NCI-H2227 (cell line): ENCODE data around the gene DTYMK.
"Not testable (repeated sequence)": the region's sequence is repeated elsewhere in the genome, so short reads cannot be mapped to it uniquely, and the experiment has no call there.

ENCODE experiments used
- DNase-seq: peaks from one replicate; lab custom pipeline; 2025; ENCODE audit not compliant: unreplicated experiment; lab: John Stamatoyannopoulos, UW

The DTYMK gene, protein sequence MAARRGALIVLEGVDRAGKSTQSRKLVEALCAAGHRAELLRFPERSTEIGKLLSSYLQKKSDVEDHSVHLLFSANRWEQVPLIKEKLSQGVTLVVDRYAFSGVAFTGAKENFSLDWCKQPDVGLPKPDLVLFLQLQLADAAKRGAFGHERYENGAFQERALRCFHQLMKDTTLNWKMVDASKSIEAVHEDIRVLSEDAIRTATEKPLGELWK

DNA sequence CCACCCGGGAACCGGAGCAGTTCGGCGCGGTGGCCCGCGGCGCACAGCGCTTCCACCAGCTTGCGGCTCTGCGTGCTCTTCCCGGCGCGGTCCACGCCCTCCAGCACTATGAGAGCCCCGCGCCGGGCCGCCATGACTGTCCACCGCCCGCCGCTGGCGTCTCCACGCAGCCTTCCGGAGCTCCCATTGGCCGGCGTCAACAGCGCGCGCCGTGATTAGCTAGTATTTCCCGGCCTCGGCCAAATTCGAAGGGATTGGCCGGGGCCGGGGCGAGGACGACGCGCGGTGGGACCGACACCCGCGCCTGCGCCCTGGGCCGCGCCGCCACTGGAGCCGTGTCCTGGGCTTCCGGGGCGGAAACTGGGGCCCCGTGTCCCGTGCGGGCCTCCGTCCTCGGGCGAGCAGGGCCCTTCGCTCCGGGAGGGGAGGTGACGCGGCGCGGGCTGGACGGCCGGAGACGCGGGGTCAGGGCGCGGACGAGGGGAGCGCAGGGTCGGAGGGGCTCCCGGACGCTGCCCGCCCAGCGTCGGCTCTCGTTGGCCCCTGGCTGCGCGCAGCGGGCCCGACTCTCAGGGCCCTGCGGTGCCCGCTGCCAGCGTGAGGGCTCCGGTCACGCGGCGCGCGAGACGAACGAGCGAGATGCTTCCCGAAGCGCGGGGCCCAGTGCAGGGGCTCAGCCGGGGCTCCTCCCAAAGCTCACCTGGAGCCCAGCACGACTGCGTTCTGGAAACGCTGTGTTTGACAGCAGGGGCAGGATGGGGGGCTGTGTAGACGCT is at the start of gene DTYMK:
TSS of gene DTYMK (minus strand) at position 166 of the 776 bp plus-strand sequence. CDS start at position 134, 32 bp downstream.
- DNase-seq, result peak; percentile 98

DNA sequence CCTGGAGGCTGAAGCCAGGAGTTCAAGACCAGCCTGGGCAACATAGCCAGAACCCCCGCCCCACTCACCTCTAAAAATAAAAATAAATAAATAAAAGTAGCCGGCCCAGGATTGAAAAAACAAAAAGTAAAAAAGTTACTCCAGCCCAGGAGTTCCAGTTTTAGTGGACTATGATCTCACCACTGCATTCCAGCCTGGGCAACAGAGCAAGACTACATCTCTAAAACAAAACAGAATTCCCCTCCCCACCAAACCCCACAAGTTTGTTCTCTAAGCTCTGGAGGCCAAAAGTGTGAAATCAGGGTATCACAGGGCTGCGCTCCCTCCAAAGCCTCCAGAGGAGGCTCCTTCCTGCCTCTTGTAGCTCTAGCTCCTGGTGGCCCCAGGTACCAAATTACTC is 49.5 kb upstream of the DTYMK start:
- DNase-seq, result no peak

DNA sequence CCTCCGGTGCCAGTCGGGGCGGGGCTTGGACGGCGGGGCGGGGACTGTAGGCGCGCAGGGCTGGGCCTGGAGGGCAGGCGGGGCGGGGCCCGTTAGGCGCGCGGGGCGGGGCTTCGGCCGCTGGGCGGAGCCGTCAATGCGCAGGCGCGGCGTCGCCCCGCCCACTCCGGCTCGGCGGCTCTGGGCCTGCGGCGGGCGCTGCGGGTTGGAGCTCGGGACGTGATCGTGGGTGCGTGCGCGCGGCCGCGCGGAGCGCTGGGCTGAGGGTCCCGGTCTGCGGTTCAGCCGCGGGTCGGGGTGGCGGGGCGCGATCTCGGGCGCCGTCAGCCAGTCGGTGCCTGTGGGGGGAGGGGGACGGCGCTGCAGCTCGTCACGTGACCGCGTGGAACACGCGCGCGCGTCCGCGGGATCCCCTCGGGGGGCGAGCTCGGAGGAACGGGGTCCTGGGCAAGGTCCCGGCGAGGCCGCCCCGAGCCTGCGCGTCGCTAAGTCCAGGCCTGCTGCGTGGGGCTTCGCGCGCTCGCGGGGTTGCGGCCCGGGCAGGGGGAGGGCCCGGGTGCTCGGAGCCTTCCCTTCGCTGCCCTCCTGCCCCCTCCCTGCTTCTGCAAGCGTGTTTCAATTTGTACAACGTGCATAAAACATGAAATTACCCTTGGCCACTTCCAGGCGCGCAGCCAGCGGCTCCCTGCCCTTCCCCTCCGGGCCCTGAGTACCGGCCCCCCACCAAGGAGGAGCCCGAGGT is 48.0 kb upstream of the DTYMK start, which contains the start of gene D2HGDH:
TSS of gene D2HGDH (plus strand) at position 164 of the 742 bp plus-strand sequence. CDS start 595 bp downstream, outside the sequence.
- DNase-seq, result peak; percentile 93

DNA sequence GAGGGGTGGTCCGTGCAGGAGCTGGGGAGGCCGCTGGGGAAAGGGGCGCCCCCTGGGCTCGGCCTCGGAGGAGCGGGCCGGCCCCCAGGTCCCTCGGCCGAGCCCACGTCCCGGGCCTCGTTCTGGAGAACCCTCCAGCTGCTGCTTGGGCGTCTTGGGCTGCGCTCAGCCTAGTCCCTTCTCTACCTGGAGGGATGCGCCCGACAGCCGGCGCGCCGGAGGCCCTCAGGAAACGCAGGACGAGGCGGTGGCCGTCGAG is 47.5 kb upstream of the DTYMK start:
- DNase-seq, result no peak

DNA sequence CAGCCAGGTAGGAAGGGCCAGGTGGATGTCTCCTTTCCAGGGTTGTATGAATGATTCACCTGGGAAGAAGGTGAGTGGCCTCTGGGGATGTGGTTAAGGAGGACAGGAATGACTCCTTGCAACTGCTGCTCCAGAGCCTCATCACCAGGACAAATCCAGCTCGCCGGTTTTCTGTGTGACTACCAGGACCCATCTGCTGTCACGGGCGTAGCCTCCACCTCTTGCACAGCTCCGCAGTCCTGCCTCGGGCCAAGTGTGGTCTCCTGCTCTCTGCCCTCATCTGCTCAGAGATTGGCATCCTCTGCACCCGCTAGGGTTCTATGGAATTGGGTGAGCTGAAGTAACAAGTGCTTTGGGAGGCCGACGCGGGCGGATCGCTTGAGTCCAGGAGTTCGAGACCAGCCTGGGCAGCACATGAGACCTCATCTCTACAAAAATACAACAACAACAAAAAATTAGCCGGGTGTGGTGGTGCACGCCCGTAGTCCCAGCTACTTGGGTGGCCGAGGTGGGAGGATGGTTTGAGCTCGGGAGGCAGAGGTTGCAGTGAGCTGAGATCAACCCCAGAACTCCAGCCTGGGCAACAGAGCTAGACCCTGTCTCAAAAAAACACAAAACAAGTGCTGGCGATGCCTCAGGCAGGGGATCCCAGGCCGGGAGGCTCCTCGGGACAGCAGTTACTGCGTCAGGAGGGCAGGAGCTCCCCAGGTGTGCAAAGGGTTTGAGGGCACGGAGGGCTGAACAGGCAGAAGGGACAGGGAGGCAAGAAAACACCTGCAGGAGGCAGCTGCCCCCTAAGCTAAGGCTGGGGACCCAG is 47.0 kb upstream of the DTYMK start:
- no peak for DNase-seq

DNA sequence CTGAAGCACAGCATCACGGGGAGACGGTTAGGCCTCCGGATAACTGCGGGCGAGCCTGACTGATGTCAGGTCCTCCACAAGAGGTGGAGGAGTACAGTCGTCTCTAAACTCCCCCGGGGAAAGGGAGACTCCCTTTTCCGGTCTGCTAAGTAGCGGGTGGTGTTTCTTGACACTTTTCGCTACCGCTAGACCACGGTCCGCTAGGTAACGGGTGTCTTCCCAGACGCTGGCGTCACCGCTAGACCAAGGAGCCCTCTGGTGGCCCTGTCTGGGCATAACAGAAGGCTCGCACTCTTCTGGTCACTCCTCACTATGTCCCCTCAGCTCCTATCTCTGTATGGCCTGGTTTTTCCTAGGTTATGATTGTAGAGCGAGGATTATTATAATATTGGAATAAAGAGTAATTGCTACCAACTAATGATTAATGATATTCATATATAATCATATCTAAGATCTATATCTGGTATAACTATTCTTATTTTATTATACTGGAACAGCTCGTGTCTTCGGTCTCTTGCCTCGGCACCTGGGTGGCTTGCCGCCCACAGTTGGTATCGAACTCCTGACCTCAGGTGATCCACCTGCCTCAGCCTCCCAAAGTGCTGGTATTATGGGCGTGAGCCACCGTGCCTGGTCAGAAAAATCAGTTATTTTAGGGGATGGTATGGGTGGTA is 46.0 kb upstream of the DTYMK start:
- DNase-seq, result not testable (repeated sequence)

DNA sequence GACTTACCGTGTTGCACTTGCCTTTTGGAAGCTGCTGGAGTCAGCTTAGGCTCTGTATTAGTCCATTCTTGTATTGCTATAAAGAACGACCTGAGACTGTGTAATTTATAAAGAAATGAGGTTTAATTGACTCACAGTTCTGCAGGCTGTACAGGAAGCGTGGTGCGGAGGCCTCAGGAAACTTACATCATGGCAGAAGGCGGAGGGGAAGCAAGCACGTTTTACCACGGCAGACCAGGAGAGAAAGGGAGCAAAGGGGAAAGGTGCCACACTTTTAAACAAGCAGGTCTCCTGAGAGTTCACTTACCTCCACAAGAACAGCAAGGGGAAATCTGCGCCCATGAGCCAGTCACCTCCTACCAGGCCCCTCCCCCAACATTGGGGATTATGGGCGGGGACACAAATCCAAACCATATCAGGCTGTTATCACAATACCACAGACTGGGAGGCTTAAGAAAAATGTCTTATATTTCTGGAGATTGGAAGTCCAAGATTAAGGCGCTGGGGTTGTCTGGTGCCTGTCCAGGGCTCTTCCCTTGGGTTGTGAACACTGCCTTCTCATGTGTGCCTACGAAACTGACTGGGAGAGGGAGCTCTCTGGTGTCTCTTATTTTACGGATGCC is 44.2 kb upstream of the DTYMK start:
- no peak for DNase-seq

DNA sequence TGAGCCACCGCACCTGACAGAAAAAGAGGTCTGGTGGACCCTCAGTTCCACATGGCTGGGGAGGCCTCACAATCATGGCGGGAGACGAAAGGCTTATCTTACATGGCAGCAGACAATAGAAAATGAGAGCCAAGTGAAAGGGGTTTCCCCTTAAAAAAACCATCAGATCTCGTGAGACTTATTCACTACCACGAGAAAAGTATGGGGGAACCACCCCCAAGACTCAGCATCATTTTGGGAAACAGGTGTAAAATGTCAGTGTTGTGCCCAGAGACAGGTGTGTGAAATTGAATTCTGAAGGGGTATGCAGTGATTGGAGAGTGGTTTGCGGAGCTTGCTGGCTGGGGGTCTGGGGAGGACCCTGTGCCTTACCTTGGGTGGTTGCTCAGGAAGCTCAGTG is 43.3 kb upstream of the DTYMK start:
- DNase-seq, result no peak

DNA sequence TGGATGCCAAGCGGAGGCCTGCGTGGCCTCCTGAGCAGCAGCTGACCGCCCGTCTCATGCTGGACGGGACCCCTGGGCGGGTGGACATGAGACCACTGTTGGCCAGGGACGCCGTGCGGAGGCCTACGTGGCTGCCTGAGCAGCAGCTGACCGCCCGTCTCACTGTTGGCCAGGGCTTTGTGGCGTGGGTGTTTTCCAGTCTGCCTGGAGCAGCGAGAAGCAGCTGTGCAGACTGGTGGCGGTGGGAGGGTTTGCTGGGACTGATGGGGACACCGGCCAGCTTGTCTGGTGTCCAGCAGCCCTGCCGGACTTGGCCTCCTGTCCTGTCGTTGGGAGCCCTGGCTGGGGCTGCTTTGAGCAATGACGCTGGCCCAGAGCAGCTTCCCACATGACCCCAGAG is 42.0 kb upstream of the DTYMK start:
- DNase-seq, result no peak

DNA sequence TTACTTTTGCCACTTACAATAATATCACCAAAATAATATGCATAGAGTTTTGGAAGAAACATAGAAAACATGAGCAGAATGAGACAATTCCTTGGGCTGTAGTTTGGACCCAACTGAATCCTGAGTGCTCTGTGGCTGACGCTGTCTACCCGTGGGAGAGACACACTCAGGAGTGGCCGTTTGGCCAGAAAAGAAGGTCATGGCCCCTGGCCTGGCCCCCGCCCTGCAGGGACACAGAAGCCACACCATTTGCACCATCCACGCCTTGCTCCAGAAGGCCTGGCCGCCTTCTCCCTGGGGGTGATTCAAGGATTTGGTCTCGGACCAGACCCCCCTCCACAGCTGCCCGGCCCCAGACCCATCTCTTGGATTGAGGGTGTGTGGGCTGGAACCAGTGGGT is 41.4 kb upstream of the DTYMK start:
- no peak for DNase-seq

DNA sequence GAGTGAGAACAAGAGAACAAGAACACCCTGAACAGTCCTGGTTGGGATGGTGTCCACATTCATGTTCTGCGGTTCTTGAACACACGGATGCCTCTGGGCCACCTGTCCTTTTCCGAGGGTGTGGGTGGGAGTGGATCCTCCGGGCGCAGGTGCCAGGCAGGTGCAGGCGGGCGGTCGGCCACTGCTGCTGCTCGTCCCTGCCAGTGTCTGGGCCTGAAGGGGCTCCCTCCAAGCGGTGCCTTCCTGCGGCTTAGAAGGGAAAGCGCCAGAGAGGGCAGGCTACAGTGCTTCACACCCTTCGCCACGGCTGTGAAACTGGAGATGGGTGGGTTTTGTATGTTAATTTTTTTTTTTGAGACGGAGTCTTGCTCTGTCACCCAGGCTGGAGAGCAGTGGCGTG is 39.8 kb upstream of the DTYMK start:
- DNase-seq, result no peak

DNA sequence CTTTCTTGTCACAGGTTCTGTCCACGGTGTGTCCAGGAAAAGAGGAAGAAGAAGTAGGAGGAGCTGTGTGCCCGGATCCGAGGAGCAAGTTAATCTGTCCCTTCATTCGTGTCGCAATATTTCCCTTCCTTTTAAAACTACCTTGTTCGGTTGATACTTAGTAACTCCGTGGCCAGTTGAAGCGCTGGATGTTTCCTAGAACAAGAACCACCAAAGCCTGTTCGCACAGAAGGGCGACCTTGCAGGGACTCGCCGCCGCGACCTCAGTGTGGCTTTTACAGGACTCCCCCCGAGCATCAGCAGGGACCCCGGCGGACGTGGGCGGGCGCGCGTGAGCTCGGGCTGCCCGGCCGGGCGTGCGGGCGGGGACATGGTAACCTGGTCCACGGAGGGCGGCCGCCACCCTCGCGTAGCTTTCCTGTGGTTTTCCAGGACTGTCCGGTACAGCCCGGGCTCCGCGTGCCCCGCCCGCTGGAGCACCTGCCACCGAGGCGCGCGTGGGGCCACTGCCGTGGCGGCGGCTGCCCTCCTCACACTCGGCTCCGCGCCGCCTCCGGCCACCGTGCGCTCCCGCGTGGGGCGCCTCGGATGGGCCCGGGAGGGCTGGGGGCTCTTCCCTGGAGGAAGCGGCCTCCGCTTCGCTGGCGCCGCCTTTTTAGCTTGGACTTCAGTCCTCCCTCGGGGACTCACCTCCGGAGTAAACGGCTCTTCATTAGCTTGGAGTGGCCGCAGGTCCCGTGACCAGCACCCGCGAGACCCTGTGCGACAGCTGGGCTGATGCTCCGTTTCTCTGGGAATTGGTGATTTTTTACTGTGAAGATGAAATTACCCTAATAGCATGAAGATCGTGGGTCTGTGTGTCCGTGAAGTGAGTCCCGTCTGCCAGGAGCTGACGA is 38.6 kb upstream of the DTYMK start:
- DNase-seq, result no peak

DNA sequence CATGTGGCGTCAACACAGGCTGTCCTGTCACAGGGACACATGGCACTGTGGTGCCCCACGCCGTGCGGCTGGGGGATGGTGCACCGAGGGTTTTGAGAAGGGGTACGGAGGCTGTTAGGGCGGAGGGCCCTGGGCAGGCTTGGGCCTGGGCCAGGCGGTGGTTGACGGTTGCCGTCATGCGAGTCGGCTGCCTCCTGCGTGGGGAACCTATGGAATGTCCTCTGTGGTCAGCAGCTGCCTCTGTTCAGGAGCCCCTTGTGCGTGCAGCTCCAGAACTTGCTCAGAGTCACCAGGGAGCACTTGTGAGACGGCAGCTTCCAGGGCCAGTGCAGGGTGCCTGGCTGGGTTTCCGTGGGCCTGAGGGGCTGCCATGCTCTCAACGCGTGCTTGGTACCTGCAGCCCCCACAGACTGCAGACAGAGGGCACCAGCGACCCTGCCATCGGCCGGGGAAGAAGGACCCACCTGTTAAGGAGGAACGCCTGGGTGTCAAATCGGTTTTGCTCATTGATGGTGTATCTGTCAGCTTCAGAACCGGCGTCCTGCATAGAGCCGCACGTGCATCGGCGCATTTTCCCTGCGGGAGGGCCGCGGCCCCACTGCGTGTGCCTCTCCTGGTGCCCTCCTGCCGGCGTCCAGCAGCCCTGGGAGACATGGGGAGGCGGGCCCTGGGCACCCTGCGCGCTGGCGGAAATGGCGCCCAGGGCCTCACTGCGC is 37.8 kb upstream of the DTYMK start:
- no peak for DNase-seq

DNA sequence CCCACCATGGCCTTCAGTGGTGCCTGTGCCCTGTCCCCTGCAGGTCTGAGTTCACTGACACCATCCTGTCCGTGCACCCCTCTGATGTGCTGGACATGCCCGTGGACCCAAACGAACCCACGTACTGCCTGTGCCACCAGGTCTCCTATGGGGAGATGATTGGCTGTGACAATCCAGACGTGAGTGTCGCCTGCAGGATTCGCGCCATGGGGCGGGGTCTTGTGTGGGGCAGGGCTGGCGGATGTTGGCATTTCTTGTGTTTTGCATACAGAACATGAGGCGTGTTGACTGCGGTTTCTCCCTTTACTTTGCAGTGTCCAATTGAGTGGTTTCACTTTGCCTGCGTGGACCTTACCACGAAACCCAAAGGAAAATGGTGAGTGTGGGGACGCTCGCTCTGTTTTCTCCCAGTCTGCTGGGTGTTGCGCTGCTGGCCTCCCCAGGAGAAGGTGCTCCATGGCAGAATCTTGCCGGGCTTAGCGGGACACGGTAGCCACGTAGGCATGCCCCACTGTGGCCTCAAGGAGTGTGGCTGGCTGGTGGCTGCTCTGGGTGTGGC is 36.4 kb upstream of the DTYMK start:
- DNase-seq, result no peak

DNA sequence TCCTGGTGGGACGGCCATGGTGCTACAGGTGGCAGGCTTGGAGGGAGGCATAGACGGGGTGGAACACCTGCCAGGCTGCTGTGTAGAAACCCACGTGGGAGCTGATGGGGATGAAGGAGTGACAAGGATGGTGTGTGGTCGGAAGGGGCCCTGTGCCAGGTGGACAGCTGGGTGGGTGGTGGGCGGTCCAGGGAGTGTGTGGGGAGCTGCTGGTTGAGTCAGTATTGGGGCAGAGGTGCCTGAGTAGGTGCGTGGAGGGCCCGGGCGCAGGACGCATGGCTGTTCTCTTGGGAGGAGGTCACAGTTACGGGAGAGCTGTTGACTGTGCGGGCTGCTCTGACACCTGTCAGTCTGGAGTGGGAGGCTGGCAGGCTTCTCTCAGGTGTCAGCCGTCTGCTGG is 35.2 kb upstream of the DTYMK start:
- no peak for DNase-seq

DNA sequence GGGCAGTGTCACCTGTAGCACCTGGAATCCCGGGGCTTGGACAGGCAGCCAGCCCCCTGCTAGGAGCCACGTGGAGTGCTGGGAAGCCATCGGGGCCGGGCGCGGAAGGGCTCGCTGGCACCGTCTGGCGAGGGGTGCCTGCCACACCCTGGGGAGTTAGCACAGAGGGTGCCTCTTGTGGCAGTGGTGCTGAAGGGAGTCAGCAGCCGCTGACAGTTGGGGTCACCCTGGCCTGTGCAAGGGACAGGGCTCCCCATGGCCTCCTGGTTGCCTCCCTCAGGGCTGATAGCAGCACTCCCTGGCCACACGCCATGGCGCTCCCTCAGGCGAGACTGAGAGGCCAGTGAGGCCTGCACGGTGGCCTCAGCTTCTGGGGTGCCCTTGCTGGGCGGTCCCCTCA is 33.9 kb upstream of the DTYMK start:
- no peak for DNase-seq

DNA sequence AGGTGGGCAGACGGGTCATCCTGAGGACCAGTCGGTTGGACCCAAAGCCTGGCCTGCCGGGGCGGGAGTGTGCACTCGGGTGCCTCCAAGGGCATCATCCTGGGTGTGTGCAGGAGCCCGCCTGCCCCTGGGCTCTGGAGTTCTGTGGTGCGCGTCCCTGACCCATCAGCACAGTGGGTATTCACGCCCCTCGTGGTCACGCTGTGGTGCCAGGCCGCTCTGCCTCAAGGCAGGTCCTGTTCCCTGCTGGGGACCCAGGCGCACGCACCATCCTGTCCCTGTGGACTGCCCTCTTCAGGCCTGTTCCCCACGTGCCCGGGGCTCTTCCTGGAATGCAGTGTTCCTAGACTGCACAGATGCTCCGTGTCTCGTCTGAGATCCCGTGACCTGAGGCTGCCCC is 33.5 kb upstream of the DTYMK start:
- DNase-seq, result no peak

DNA sequence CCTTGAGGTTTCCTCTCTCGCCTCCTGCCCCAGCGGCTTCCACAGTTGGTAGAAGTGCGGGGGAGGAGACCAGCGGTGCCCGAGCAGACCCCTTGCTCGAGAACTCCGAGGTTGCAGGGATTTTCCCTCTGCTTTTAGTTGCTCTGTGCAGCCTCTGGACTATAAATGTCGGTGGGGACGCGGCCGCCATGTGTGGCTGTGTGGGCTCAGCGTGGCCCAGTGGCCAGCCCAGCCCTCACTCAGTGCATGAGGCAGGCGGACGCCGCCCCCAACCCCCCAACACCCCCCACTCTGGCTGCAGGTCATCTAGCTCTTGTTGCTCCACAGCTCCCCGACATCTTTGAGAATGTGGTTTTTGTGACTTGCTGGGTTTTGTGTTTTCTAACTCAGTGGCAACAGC is 32.5 kb upstream of the DTYMK start:
- DNase-seq, result no peak
